GM12865 (cell line): ENCODE results near the gene DLX3.

Experiments used
- DNase-seq: peaks from one replicate; pipeline ENCODE4 v3.0.0; 2010; ENCODE audit warnings: low read depth
- H3K4me3 ChIP-seq: 2 replicates; pipeline ENCODE4 v1.5.1; 2011; ENCODE audit warnings: mild to moderate bottlenecking, low read depth, low read length, control low read depth
- TF ChIP-seq, protein P1 (sequence below): IDR thresholded peaks from 2 replicates; pipeline ENCODE4 v1.5.1; 2011; ENCODE audit warnings: low read length, control low read depth, low read depth, inconsistent platforms; ENCODE audit not compliant: insufficient read depth; ENCODE audit errors: missing control alignments

DLX3 gene

DNA sequence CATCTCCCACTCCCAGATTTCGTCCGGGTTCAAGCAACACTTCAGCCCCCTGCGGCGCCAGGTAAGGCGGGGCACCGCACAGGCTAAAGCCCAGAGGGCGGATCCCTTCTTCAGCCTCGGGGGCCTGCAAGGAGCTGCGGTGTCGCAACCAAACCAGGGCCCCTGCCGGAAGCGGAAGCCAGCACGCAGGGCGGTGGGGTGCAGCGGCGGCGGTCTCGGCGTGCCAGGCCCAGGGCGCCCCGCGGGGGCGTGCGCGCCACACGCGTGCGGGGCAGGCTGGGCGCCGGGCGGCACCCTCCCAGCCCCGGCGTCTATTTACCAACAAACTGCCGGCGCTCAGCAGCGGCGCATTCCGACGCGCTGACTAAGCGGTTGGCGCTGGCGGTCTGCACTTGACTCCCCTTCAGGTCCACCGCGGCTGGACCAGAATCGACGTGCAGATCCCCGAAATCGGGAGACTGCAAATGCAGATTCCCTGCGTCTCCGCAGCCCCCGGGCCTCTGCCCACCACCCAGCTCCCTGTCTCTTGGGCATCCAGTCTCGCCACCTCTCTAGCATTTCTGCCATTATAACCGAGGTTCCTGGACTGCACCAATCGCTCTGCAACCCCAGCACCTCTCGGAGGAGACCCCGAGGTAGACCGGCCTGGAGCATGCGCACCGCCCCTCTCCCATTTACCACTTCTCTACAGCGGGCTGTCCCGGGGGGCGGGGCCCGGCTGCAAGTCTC lies 26.5 kb downstream of the DLX3 start:
- TF ChIP-seq, protein P1, sequence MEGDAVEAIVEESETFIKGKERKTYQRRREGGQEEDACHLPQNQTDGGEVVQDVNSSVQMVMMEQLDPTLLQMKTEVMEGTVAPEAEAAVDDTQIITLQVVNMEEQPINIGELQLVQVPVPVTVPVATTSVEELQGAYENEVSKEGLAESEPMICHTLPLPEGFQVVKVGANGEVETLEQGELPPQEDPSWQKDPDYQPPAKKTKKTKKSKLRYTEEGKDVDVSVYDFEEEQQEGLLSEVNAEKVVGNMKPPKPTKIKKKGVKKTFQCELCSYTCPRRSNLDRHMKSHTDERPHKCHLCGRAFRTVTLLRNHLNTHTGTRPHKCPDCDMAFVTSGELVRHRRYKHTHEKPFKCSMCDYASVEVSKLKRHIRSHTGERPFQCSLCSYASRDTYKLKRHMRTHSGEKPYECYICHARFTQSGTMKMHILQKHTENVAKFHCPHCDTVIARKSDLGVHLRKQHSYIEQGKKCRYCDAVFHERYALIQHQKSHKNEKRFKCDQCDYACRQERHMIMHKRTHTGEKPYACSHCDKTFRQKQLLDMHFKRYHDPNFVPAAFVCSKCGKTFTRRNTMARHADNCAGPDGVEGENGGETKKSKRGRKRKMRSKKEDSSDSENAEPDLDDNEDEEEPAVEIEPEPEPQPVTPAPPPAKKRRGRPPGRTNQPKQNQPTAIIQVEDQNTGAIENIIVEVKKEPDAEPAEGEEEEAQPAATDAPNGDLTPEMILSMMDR = no peak
- peak overlapping the region; percentile 54 for H3K4me3 ChIP-seq
- peak; percentile 70 for DNase-seq

DNA sequence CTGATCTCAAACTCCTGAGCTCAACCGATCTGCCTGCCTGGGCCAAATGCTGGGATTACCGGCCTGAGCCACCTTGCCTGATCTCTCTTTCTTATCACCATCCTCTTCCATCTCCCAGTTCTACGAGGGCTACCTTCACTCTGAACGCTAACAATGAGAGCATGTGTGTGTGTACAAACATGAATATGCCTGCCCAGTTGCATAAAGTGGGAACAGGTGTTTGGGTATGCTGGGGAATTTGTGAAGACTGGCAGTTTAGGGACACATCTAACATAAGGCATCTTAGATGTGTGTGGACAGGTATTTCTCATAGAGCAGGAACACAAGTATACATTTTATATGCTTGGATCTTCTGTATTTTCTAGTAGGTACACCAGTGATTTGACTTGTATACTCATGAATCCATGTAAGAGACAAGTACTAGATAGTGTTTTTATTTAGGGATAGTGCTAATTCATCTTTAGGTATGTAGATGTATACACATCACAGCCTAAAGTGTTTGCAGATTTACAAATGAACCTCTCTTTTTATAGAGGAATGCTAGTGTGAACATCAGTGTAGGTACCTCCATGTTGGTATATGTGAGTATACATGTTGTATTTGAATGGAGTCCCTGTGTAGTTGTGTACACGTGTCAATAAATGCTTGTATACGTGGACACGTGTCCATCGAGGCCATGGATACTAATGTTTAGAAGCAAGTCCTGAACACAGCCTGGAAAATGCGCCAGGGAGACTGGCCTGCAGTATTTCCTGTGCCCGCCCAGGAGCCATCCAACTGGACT lies 27.2 kb downstream of the DLX3 start:
- TF ChIP-seq, protein P1 = no peak
- no peak for DNase-seq
- H3K4me3 ChIP-seq = peak overlapping the region; percentile 54

- TF ChIP-seq, protein P1 = no peak
- H3K4me3 ChIP-seq = no peak overlapping the region
- no peak for DNase-seq
Observed at GRCh38 chr17:49967205-49967604, 27.8 kb downstream of the DLX3 start.

DNA sequence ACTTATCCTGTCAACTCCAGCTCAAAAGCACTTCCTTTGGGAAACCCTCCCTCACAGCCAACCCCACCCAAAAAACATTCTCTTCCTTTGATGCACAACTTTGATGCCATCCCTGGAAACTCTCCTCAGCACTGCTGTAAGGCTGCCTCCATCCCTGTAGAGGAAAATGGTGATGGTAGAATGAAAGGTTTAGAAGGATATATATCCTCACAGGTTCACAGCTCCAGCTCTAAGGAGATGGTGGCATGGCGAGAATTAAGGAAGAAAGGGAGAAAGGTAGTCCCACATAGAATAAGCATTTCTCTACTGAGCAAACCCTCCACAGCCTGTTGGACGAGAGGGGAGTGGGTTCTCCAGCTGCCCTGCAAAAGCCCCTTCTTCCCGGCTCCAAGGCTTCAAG lies 28.3 kb downstream of the DLX3 start:
- TF ChIP-seq, protein P1 = no peak
- no peak for DNase-seq
- no peak overlapping the region for H3K4me3 ChIP-seq

DNA sequence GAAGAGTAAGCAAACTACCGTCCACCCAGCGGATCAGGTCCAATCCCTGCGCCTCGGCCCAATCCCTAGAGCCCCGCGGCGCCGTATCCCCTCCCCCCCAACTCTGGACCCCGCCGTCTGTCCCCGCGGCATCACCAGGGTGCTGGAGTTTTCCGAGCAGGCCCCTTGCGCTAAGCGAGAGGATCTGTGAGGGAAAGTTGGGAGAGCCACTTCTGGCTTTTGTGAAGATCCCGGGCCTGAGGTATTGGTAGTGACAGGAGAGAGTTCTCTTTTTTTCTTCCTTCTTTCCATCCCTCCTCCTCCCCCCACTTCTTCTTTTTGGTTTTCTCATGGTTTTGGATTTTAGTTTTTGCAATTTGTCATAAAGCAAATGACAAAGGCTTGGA lies 29.5 kb downstream of the DLX3 start:
- TF ChIP-seq, protein P1 = no peak
- no peak for DNase-seq
- no peak overlapping the region for H3K4me3 ChIP-seq

DNA sequence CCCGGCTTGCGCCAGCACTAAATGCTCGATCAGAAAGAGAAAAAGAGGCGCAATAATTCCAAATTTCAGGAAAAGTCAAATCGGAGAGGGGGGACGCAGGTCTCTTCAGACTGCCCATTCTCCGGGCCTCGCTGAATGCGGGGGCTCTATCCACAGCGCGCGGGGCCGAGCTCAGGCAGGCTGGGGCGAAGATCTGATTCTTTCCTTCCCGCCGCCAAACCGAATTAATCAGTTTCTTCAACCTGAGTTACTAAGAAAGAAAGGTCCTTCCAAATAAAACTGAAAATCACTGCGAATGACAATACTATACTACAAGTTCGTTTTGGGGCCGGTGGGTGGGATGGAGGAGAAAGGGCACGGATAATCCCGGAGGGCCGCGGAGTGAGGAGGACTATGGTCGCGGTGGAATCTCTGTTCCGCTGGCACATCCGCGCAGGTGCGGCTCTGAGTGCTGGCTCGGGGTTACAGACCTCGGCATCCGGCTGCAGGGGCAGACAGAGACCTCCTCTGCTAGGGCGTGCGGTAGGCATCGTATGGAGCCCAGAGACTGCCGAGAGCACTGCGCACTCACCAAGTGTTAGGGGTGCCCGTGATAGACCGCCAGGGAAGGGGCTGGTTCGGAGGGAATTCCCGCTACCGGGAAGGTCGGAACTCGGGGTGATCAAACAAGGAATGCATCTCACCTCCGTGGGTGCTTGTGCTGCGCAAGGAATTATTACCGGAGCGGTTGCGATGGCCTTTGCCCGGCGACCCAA lies 30.1 kb downstream of the DLX3 start:
- TF ChIP-seq, protein P1 = no peak
- H3K4me3 ChIP-seq = no peak overlapping the region
- DNase-seq = no peak
